ENCODE results near the gene ZNF655. TPM values are rescaled to one million over a fixed set of nuclear protein-coding genes. Genes with fewer than 3 reads are reported as not detected.

The ZNF655 gene
- total and polyA plus RNA-seq, 2 of the 8 experiments (the other 6 are each of a cell fraction or from before 2014, with no cell fraction given), result 27.1 to 37.8 TPM

DNA sequence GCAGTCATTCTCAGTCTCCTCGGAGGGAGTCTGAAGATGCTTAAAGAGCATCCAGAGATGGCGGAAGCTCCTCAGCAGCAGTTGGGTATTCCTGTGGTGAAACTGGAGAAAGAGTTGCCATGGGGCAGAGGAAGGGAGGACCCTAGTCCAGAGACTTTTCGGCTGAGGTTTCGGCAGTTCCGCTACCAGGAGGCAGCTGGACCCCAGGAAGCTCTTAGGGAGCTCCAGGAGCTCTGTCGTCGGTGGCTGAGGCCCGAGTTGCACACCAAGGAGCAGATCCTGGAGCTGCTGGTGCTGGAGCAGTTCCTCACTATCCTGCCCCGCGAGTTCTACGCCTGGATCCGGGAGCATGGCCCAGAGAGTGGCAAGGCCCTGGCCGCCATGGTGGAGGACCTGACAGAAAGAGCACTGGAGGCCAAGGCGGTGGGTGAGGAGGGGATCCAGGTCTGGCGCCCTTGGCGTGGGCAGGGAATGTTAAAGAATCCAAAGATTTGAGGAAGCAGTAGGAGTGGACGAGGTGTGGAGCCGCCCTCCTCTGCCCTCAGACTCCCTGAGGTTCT is 61.2 kb downstream of the ZNF655 start:
- H3K9ac ChIP-seq (replicated peaks in 1 of 4; ENCODE audit: extremely low read depth in 1 of 4, low read depth in 3 of 4, low read length in 3 of 4), result no peak overlapping the region
- peaks cover 8% of the 10 kb centered on the region for H3K79me1 ChIP-seq (ENCODE audit: low read depth, low read length)
- peaks cover 0 to 5% of the 10 kb centered on the region in 2 experiments for H4K20me1 ChIP-seq (replicated peaks in 1 of 2; ENCODE audit: control insufficient read depth in 1 of 2, insufficient read depth in 2 of 2, low read length in 2 of 2)
- H3K18ac ChIP-seq (ENCODE audit: extremely low read depth, low read length), result no peak overlapping the region
- H3K27ac ChIP-seq (ENCODE audit: low read depth, low read length), result no peak overlapping the region
- H2BK12ac ChIP-seq (ENCODE audit: low read depth, low read length), result no peak overlapping the region
- H3K23ac ChIP-seq (ENCODE audit: insufficient read length), result no peak overlapping the region
- no peak overlapping the region for H3K14ac ChIP-seq (ENCODE audit: insufficient read length)
- peaks cover 20 to 60% (median 49%) of the 10 kb centered on the region in 4 experiments for H3K36me3 ChIP-seq (ENCODE audit: control insufficient read depth in 2 of 4, insufficient read depth in 4 of 4, low read length in 3 of 4)
- H3K79me2 ChIP-seq (ENCODE audit: control insufficient read depth in 1 of 2, insufficient read depth in 2 of 2, low read length in 2 of 2), result peaks cover 0 to 12% of the 10 kb centered on the region in 2 experiments; a peak in 1 of 4 replicates
- TF ChIP-seq, protein P1, sequence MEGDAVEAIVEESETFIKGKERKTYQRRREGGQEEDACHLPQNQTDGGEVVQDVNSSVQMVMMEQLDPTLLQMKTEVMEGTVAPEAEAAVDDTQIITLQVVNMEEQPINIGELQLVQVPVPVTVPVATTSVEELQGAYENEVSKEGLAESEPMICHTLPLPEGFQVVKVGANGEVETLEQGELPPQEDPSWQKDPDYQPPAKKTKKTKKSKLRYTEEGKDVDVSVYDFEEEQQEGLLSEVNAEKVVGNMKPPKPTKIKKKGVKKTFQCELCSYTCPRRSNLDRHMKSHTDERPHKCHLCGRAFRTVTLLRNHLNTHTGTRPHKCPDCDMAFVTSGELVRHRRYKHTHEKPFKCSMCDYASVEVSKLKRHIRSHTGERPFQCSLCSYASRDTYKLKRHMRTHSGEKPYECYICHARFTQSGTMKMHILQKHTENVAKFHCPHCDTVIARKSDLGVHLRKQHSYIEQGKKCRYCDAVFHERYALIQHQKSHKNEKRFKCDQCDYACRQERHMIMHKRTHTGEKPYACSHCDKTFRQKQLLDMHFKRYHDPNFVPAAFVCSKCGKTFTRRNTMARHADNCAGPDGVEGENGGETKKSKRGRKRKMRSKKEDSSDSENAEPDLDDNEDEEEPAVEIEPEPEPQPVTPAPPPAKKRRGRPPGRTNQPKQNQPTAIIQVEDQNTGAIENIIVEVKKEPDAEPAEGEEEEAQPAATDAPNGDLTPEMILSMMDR (IDR thresholded peaks at IDR 0.05; ENCODE audit: control extremely low read depth in 1 of 3, insufficient read depth in 1 of 3, low read depth in 1 of 3, low read length in 3 of 3), result no peak
- no peak for TF ChIP-seq EZH2 (IDR thresholded peaks at IDR 0.05; ENCODE audit: low read depth, low read length, severe bottlenecking)
- TF ChIP-seq SRF (IDR thresholded peaks at IDR 0.05; ENCODE audit: low read depth, low read length), result no peak
- no peak for TF ChIP-seq BCL11A (IDR thresholded peaks at IDR 0.05; ENCODE audit: low read depth in 2 of 2, low read length in 2 of 2)
- TF ChIP-seq RFX5 (IDR thresholded peaks at IDR 0.05; ENCODE audit: borderline replicate concordance, low read depth, low read length), result no peak
- TF ChIP-seq SIX5 (IDR thresholded peaks at IDR 0.05; ENCODE audit: low read depth, low read length), result no peak
- H2AK5ac ChIP-seq (ENCODE audit: low read depth, low read length), result no peak overlapping the region
- no peak overlapping the region for H2AFZ ChIP-seq (ENCODE audit: low read length)
- no peaks in the 10 kb centered on the region; a peak in 2 of 7 replicates for H3K4me1 ChIP-seq (replicated peaks in 1 of 4; ENCODE audit: control insufficient read depth in 3 of 4, insufficient read depth in 4 of 4, low read length in 3 of 4)
- DNase-seq (ENCODE audit: low read depth in 1 of 2, low spot score in 2 of 2), result peak in 1 of 2 experiments; percentile 17
- no peaks in the 10 kb centered on the region for H3K9me3 ChIP-seq (ENCODE audit: insufficient read depth in 2 of 2, low read depth in 1 of 2, low read length in 1 of 2)
- H3K4me3 ChIP-seq (ENCODE audit: extremely low read depth in 1 of 4, insufficient read depth in 2 of 4, low read depth in 3 of 4, low read length in 4 of 4), result no peak overlapping the region
- no peak overlapping the region for H2BK15ac ChIP-seq (ENCODE audit: low read length)
- no peak overlapping the region for H2BK20ac ChIP-seq (ENCODE audit: low read length)
- no peak for FAIRE-seq
- H2BK5ac ChIP-seq (ENCODE audit: low read depth, low read length), result no peak overlapping the region
- H3K4me2 ChIP-seq (ENCODE audit: insufficient read depth in 1 of 2, low read depth in 2 of 2, low read length in 2 of 2), result no peak overlapping the region
- H3K56ac ChIP-seq (replicated peaks; ENCODE audit: insufficient read length, low read depth, low read length), result no peak overlapping the region
- WGBS, 2 experiments (ENCODE audit: extremely low coverage in 1 of 2, insufficient coverage in 1 of 2, insufficient read length in 1 of 2, insufficient replicate concordance in 2 of 2, low coverage in 1 of 2, low lambda C conversion rate in 2 of 2, missing lambda C conversion rate in 1 of 2), result 91% methylated on average over 18 of the region's 18 CpGs; no CpG with 5 or more reads in 1 of the 2 experiments
- POLR2A ChIA-PET (ENCODE audit: partially characterized antibody), result no interaction called here
- no peak overlapping the region for H4K91ac ChIP-seq (replicated peaks; ENCODE audit: insufficient read length, low read length)
- no peak overlapping the region for H4K8ac ChIP-seq (ENCODE audit: extremely low read depth, insufficient read depth, low read length)
- CTCF ChIA-PET (ENCODE audit: partially characterized antibody), result no interaction called here
- no peak overlapping the region for H4K5ac ChIP-seq (ENCODE audit: insufficient read length, low read depth, low read length)
- no peaks in the 10 kb centered on the region for H3K27me3 ChIP-seq (replicated peaks in 1 of 4; ENCODE audit: control insufficient read depth in 3 of 4, extremely low read depth in 1 of 4, insufficient read depth in 3 of 4, low read length in 3 of 4)
- no peak overlapping the region for H3K4ac ChIP-seq (replicated peaks; ENCODE audit: insufficient read length, low read depth, low read length)
- H2BK120ac ChIP-seq (replicated peaks; ENCODE audit: low read depth, low read length), result no peak overlapping the region
- peaks cover 7% of the 10 kb centered on the region for H3K23me2 ChIP-seq (ENCODE audit: low read depth, low read length)

Data from H1 (cell line).